ENCODE measurements around the gene PRCD.

- no peak for TF ChIP-seq POLR2A (IDR thresholded peaks at IDR 0.05; ENCODE audit: low read depth, low read length)
- TF ChIP-seq POLR2AphosphoS5 (IDR thresholded peaks at IDR 0.05; ENCODE audit: low read depth, low read length): no peak
These were observed 29.0 kb downstream of the PRCD start for GRCh38 chr17:76568811-76569221.

Data from GM12892 (cell line).